K562 (cell line): ENCODE data around the gene PAQR7. TPM values are rescaled to one million over a fixed set of nuclear protein-coding genes. Genes with fewer than 3 reads are reported as not detected.

Experiments
- CBFB ChIP-seq: sonication (generic); formaldehyde crosslinking; IDR thresholded peaks from 2 replicates; pipeline ENCODE4 v1.4.0; 2020; ENCODE audit warnings: mild to moderate bottlenecking, missing genetic modification reagents
- CBX3 ChIP-seq, 2 experiments: IDR thresholded peaks; 1 replicate in 1 of 2; 2 replicates in 1 of 2; pipeline ENCODE4 v1.6.1; 2012; ENCODE audit warnings: inconsistent platforms in 2 of 2, low read length in 2 of 2, borderline replicate concordance in 1 of 2, control low read depth in 1 of 2
- CCAR2 ChIP-seq: fragments of 200-400 bp; formaldehyde crosslinking; IDR thresholded peaks from 2 replicates; pipeline ENCODE4 v1.6.1; 2017; ENCODE audit warnings: mild to moderate bottlenecking, low read depth, low read length
- DACH1 ChIP-seq: fragments of 450-650 bp; IDR thresholded peaks from 2 replicates; pipeline ENCODE4 v1.6.1; 2018; ENCODE audit not compliant: partially characterized antibody
- EP300 ChIP-seq: IDR thresholded peaks from 2 replicates; pipeline ENCODE4 v1.6.1; 2012; ENCODE audit warnings: low read length, improper control_type of control experiment
- ETS1 ChIP-seq: conservative IDR thresholded peaks from 2 replicates; pipeline ENCODE4 v1.6.1; 2011; ENCODE audit warnings: low read depth, mild to moderate bottlenecking, low read length; ENCODE audit not compliant: control insufficient read depth
- IRF9 ChIP-seq: fragments of 450-650 bp; IDR thresholded peaks from 2 replicates; pipeline ENCODE4 v1.6.1; 2016; ENCODE audit warnings: missing biosample characterization, missing genetic modification characterization
- MYBL2 ChIP-seq, 2 experiments: fragments of 450-650 bp in 1 of 2; sonication (generic) in 1 of 2; formaldehyde crosslinking in 1 of 2; IDR thresholded peaks; 2 replicates each; pipeline versions ENCODE4 v1.6.1 to v1.8.1; 2017 to 2022; ENCODE audit warnings: borderline replicate concordance in 1 of 2, inconsistent platforms in 1 of 2, low read depth in 1 of 2, mild to moderate bottlenecking in 1 of 2, missing genetic modification reagents in 1 of 2, moderate library complexity in 1 of 2
- MYNN ChIP-seq, 2 experiments: sonication (generic); formaldehyde crosslinking in 1 of 2; IDR thresholded peaks; 2 replicates each; pipeline versions ENCODE4 v1.5.0 to v1.6.1; 2016 to 2020; ENCODE audit warnings: antibody characterized with exemption in 1 of 2, missing genetic modification reagents in 1 of 2
- NCOA4 ChIP-seq: fragments of 450-650 bp; IDR thresholded peaks from 2 replicates; pipeline ENCODE4 v1.6.1; 2018; ENCODE audit warnings: mild to moderate bottlenecking; ENCODE audit not compliant: partially characterized antibody
- PHB ChIP-seq: fragments of 250-450 bp; sonication (Bioruptor Pico); IDR thresholded peaks from 2 replicates; pipeline ENCODE4 v1.5.0; 2021
- POLR3G ChIP-seq: IDR thresholded peaks from 2 replicates; pipeline ENCODE4 v1.6.1; 2011; ENCODE audit not compliant: insufficient read length, insufficient replicate concordance; ENCODE audit errors: extremely low read depth
- PTRF ChIP-seq: fragments of 450-650 bp; IDR thresholded peaks from 2 replicates; pipeline ENCODE4 v1.6.1; 2016; ENCODE audit warnings: mild to moderate bottlenecking, missing genetic modification characterization, missing compliant biosample characterization
- SOX6 ChIP-seq: fragments of 450-650 bp; IDR thresholded peaks from 2 replicates; pipeline ENCODE4 v1.6.1; 2014; ENCODE audit warnings: mild to moderate bottlenecking
- SP1 ChIP-seq: sonication (generic); formaldehyde crosslinking; IDR thresholded peaks from 2 replicates; pipeline ENCODE4 v1.8.1; 2022; ENCODE audit warnings: mild to moderate bottlenecking, missing genetic modification reagents
- SPI1 ChIP-seq: IDR thresholded peaks from 2 replicates; pipeline ENCODE4 v1.6.1; 2011; ENCODE audit warnings: low read depth, low read length, control low read depth, borderline replicate concordance
- SREBF2 ChIP-seq: sonication (generic); formaldehyde crosslinking; IDR thresholded peaks from 2 replicates; pipeline ENCODE4 v1.4.0; 2020; ENCODE audit warnings: mild to moderate bottlenecking, missing genetic modification reagents
- TAF7 ChIP-seq: fragments of 450-650 bp; IDR thresholded peaks from 2 replicates; pipeline ENCODE4 v1.6.1; 2016; ENCODE audit warnings: missing genetic modification characterization, missing compliant biosample characterization
- ZBTB33 ChIP-seq: sonication (generic); formaldehyde crosslinking; IDR thresholded peaks from 2 replicates; pipeline ENCODE4 v1.8.1; 2023; ENCODE audit warnings: mild to moderate bottlenecking, missing genetic modification reagents
- ZNF212 ChIP-seq: fragments of 450-650 bp; formaldehyde crosslinking; IDR thresholded peaks from 2 replicates; pipeline ENCODE4 v1.4.0; 2020; ENCODE audit warnings: mild to moderate bottlenecking
- ZNF354B ChIP-seq: fragments of 250-450 bp; sonication (Bioruptor Pico); IDR thresholded peaks from 2 replicates; pipeline ENCODE4 v1.4.0; 2020
- polyA plus RNA-seq, 8 experiments: library from polyadenylated mRNA; depleted of rRNA in 4 of 8; stranded (reverse) in 5 of 8; unstranded in 3 of 8; fragments of >200 nt; fragmentation: Nextera tagmentation in 2 of 8; fragmentation: Illumina TruSeq in 1 of 8; extraction: Ambion mirVana in 2 of 8; extraction: Trizol in 1 of 8; gene quantifications; 2 replicates each; pipeline versions ENCODE4 v1.2.1 to v1.2.3, GENCODE V29; 2011 to 2014; ENCODE audit warnings: inconsistent platforms in 1 of 8, missing spikeins in 1 of 8
- total RNA-seq, 7 experiments: library from RNA; depleted of rRNA in 6 of 7; stranded (reverse); fragments of >200 nt in 6 of 7; fragmentation: Illumina TruSeq in 2 of 7; extraction: Trizol in 2 of 7; gene quantifications; 2 replicates each; pipeline versions ENCODE4 v1.2.1 to v1.2.3, GENCODE V29; 2011 to 2021; ENCODE audit warnings: low replicate concordance in 1 of 7
- TF ChIP-seq, protein P1 (sequence below): fragments of 450-650 bp; IDR thresholded peaks from 2 replicates; pipeline ENCODE4 v1.6.1; 2016; ENCODE audit warnings: borderline replicate concordance
- TF ChIP-seq, protein P2 (sequence below): fragments of 250-450 bp; sonication (Bioruptor Pico); IDR thresholded peaks from 2 replicates; pipeline ENCODE4 v1.5.0; 2021

The PAQR7 gene
- total and polyA plus RNA-seq, 9 of the 15 experiments (the other 6 are each of a cell fraction or from before 2014, with no cell fraction given) = 1.1 to 5.2 (median 2.6) TPM

GRCh38 chr1:25821112-25821476 is 54.4 kb downstream of the PAQR7 start (continued):
- TF ChIP-seq, protein P1, sequence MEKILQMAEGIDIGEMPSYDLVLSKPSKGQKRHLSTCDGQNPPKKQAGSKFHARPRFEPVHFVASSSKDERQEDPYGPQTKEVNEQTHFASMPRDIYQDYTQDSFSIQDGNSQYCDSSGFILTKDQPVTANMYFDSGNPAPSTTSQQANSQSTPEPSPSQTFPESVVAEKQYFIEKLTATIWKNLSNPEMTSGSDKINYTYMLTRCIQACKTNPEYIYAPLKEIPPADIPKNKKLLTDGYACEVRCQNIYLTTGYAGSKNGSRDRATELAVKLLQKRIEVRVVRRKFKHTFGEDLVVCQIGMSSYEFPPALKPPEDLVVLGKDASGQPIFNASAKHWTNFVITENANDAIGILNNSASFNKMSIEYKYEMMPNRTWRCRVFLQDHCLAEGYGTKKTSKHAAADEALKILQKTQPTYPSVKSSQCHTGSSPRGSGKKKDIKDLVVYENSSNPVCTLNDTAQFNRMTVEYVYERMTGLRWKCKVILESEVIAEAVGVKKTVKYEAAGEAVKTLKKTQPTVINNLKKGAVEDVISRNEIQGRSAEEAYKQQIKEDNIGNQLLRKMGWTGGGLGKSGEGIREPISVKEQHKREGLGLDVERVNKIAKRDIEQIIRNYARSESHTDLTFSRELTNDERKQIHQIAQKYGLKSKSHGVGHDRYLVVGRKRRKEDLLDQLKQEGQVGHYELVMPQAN = peak; percentile 10; the same call in 1 of the 2 replicates
- no peak for TF ChIP-seq MYNN (IDR thresholded peaks at IDR 0.05)
- no peak for TF ChIP-seq MYNN (CRISPR knock-in tag; IDR thresholded peaks at IDR 0.05)
- TF ChIP-seq IRF9 = no peak
- 0 out of 2 replicates have a peak, but pooled peaks have one; percentile 70 for TF ChIP-seq PHB (CRISPR knock-in tag)
- TF ChIP-seq CBFB (CRISPR knock-in tag) = 0 out of 2 replicates have a peak, but pooled peaks have one; percentile 14
- no peak for TF ChIP-seq ZNF354B (CRISPR knock-in tag)
- no peak for TF ChIP-seq DACH1
- no peak for TF ChIP-seq CBX3 (IDR thresholded peaks at IDR 0.05; ENCODE audit: borderline replicate concordance in 1 of 2, low read length in 2 of 2)
- no peak for TF ChIP-seq CCAR2
- TF ChIP-seq, protein P2, sequence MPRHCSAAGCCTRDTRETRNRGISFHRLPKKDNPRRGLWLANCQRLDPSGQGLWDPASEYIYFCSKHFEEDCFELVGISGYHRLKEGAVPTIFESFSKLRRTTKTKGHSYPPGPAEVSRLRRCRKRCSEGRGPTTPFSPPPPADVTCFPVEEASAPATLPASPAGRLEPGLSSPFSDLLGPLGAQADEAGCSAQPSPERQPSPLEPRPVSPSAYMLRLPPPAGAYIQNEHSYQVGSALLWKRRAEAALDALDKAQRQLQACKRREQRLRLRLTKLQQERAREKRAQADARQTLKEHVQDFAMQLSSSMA (CRISPR knock-in tag) = no peak
- TF ChIP-seq ETS1 = no peak
- TF ChIP-seq PTRF (tag) = no peak
- no peak for TF ChIP-seq ZNF212
- TF ChIP-seq ZBTB33 (CRISPR knock-in tag) = no peak
- TF ChIP-seq SREBF2 (CRISPR knock-in tag) = 0 out of 2 replicates have a peak, but pooled peaks have one; percentile 28
- no peak for TF ChIP-seq EP300
- TF ChIP-seq SP1 (CRISPR knock-in tag) = 0 out of 2 replicates have a peak, but pooled peaks have one; percentile 26
- TF ChIP-seq SOX6 = no peak
- TF ChIP-seq SPI1 = peak; percentile 84
- no peak for TF ChIP-seq MYBL2 (IDR thresholded peaks at IDR 0.05; ENCODE audit: low read depth)
- TF ChIP-seq MYBL2 (CRISPR knock-in tag; IDR thresholded peaks at IDR 0.05; ENCODE audit: borderline replicate concordance) = no peak
- TF ChIP-seq TAF7 (tag) = no peak
- TF ChIP-seq POLR3G = no peak
- no peak for TF ChIP-seq NCOA4
